Esophagus muscularis mucosa (tissue), 4 donors: ENCODE results near the gene CABLES1. TPM values are rescaled to one million over a fixed set of nuclear protein-coding genes. Genes with fewer than 3 reads are reported as not detected.
"Not testable (repeated sequence)": the region's sequence is repeated elsewhere in the genome, so short reads cannot be mapped to it uniquely, and the experiment has no call there.

Source experiments
- DNase-seq: peaks from one replicate; pipeline ENCODE4 v3.0.0-alpha.2; 2017; ENCODE audit errors: extremely low spot score
- H3K27ac ChIP-seq, 4 donors: fragments of 200-600 bp; sonication (generic); replicated peaks in 1 of 4; 1 replicate in 3 of 4; 2 replicates in 1 of 4; pipeline ENCODE4 v1.5.1; 2016 to 2019; ENCODE audit warnings: mild to moderate bottlenecking in 1 of 4
- H3K27me3 ChIP-seq, 4 donors: fragments of 200-600 bp; sonication (generic); one replicate each; pipeline versions ENCODE4 v1.5.1 to v1.6.0; 2016 to 2019
- H3K36me3 ChIP-seq, 4 donors: fragments of 200-600 bp; sonication (generic); one replicate each; pipeline ENCODE4 v1.5.1; 2016 to 2019
- H3K4me1 ChIP-seq, 4 donors: fragments of 200-600 bp; sonication (generic); one replicate each; pipeline ENCODE4 v1.5.1; 2016 to 2019
- H3K4me3 ChIP-seq, 4 donors: fragments of 200-600 bp; sonication (generic); 1 replicate in 2 of 4; 2 replicates in 2 of 4; pipeline ENCODE4 v1.5.1; 2016 to 2019; ENCODE audit warnings: mild to moderate bottlenecking in 4 of 4, moderate library complexity in 1 of 4
- H3K9me3 ChIP-seq, 4 donors: fragments of 200-600 bp; sonication (generic); 1 replicate in 3 of 4; 2 replicates in 1 of 4; pipeline ENCODE4 v1.5.1; 2016 to 2019
- EP300 ChIP-seq: sonication (generic); formaldehyde crosslinking; IDR thresholded peaks from one replicate; pipeline ENCODE4 v1.6.1; 2017; ENCODE audit warnings: antibody characterized with exemption
- POLR2A ChIP-seq: fragments of 450-650 bp; IDR thresholded peaks from one replicate; pipeline ENCODE4 v1.6.1; 2017; ENCODE audit warnings: antibody characterized with exemption, moderate library complexity, mild to moderate bottlenecking, low read depth
- POLR2AphosphoS5 ChIP-seq, 2 donors: sonication (generic); formaldehyde crosslinking; IDR thresholded peaks; one replicate each; pipeline ENCODE4 v1.6.1; 2017; ENCODE audit warnings: antibody characterized with exemption in 2 of 2
- WGBS: methylation state at CpG from one replicate; pipeline ENCODE4 v1.1.5; 2018; 5-methylcytosine and 5-hydroxymethylcytosine counted together
- intact Hi-C: fragments of 100-400 bp; cut with DNase I; formaldehyde crosslinking; loops from one replicate; pipeline ENCODE4 v1.15.1; 2023
- total RNA-seq, 4 donors: library from RNA; depleted of rRNA; stranded (reverse); fragments of >200 nt; gene quantifications; one replicate each; pipeline versions ENCODE4 v1.1.0 to v1.2.1, GENCODE V29; 2016
- TF ChIP-seq, protein P1 (sequence below), 3 experiments: fragments of 200-600 bp in 2 of 3; fragments of 450-650 bp in 1 of 3; sonication (generic) in 2 of 3; IDR thresholded peaks; one replicate each; pipeline ENCODE4 v1.5.1; 2017 to 2019; ENCODE audit warnings: antibody characterized with exemption in 3 of 3, mild to moderate bottlenecking in 2 of 3, moderate library complexity in 1 of 3

Gene CABLES1
- total RNA-seq, 4 donors from 2014 or later: 3.8 to 8.3 (median 6.4) TPM

DNA sequence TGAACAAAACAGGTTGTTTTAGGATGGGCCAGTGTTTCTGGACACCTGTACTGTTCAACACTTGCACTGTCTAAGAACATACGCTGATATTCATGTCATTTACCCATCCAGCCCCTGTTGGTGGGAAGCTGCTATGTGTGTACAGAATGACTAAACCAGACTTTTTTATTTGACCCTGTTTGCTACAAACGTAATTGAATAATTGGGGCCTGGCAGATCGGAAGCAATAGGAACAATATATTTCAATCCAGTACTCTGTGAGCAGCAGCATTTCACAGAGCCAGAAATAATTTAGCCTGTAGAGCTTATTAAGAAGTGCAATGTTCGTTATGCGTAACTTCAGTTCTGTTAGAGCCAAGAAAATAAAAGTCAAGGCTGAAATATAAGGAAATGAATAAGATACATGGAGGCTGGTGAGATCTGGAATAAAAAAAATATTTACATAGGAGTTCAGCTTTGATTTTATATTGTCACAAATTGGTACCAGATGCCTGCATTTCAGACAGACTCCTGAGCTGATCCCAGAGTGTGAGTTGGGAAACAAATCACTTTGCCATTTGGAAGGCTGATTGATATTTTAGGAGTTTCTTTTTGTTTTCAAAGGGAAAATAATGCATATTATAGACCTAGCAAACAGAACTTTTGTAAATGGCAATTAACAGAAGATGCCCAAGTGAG is 19.7 kb downstream of the CABLES1 start:
- Histone ChIP-seq H3K4me3 (no peak overlapping the region), H3K36me3 (no peaks in the 10 kb centered on the region), H3K4me1 (peaks cover 0 to 15% (median 5%) of the 10 kb centered on the region in 4 donors), H3K27me3 (no peaks in the 10 kb centered on the region), H3K9me3 (no peaks in the 10 kb centered on the region), H3K27ac (no peak overlapping the region)
- no peak for TF ChIP-seq EP300
- TF ChIP-seq, protein P1, sequence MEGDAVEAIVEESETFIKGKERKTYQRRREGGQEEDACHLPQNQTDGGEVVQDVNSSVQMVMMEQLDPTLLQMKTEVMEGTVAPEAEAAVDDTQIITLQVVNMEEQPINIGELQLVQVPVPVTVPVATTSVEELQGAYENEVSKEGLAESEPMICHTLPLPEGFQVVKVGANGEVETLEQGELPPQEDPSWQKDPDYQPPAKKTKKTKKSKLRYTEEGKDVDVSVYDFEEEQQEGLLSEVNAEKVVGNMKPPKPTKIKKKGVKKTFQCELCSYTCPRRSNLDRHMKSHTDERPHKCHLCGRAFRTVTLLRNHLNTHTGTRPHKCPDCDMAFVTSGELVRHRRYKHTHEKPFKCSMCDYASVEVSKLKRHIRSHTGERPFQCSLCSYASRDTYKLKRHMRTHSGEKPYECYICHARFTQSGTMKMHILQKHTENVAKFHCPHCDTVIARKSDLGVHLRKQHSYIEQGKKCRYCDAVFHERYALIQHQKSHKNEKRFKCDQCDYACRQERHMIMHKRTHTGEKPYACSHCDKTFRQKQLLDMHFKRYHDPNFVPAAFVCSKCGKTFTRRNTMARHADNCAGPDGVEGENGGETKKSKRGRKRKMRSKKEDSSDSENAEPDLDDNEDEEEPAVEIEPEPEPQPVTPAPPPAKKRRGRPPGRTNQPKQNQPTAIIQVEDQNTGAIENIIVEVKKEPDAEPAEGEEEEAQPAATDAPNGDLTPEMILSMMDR (IDR thresholded peaks at IDR 0.05): no peak
- TF ChIP-seq POLR2AphosphoS5 (IDR thresholded peaks at IDR 0.05): no peak
- no peak for TF ChIP-seq POLR2A
- WGBS: 84% methylated on average over 5 of the region's 5 CpGs
- intact Hi-C loops: no loop called here
- no peak for DNase-seq

DNA sequence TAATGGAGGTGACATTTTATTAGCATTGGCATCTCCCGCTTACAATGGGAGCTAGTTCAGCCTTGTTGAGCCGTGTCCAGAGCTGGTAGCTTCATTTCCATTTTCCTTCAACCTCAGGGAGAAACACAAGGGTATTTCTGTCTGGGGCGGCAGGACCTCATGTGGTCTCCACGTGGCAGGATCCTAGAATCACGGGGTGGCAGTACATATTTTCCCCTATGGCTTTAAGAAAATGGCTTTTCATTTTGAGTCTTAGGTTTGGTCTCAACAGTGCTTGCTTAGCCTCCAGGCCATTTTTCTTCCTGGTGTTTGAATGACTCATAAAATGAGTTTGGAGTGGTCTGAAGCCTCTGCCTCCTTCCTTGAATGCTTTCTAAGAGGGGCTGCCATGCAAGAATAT is 20.3 kb downstream of the CABLES1 start:
- intact Hi-C loops: no loop called here
- no peaks in the 10 kb centered on the region for H3K36me3 ChIP-seq
- H3K9me3 ChIP-seq: no peaks in the 10 kb centered on the region
- no peaks in the 10 kb centered on the region for H3K27me3 ChIP-seq
- no peak for TF ChIP-seq EP300
- no peak for TF ChIP-seq POLR2AphosphoS5 (IDR thresholded peaks at IDR 0.05)
- no peak for TF ChIP-seq POLR2A
- TF ChIP-seq, protein P1 (IDR thresholded peaks at IDR 0.05): no peak
- WGBS: 76% methylated on average over 5 of the region's 5 CpGs
- H3K4me1 ChIP-seq: peaks cover 0 to 15% (median 5%) of the 10 kb centered on the region in 4 donors
- H3K27ac ChIP-seq: no peak overlapping the region
- no peak overlapping the region for H3K4me3 ChIP-seq
- no peak for DNase-seq

DNA sequence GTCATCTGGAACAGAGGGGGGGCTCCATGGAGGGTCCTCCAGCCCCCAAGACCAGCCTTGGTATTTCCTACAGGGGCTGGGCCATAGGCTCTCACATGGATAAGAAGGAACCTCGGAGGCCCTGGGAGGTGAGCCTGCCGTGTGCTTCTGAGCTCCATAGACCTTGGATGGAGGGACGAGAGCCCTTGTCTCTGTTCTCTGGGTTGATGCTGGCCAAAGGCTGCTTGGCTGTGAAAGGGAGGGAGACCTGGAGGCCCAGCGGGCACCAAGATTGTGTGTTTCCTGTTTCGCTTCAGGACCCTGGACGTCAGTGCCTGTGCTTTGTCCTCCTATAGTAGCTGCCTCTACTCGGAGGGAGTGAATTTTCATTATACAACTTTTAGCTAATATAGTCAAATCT is 20.8 kb downstream of the CABLES1 start:
- Histone ChIP-seq H3K36me3 (no peaks in the 10 kb centered on the region), H3K27ac (no peak overlapping the region), H3K4me3 (no peak overlapping the region), H3K4me1 (peaks cover 0 to 15% (median 5%) of the 10 kb centered on the region in 4 donors), H3K27me3 (no peaks in the 10 kb centered on the region), H3K9me3 (no peaks in the 10 kb centered on the region)
- TF ChIP-seq POLR2AphosphoS5 (IDR thresholded peaks at IDR 0.05) (no peak), EP300 (no peak), POLR2A (no peak)
- TF ChIP-seq, protein P1 (IDR thresholded peaks at IDR 0.05): no peak
- intact Hi-C loops: no loop called here
- no peak for DNase-seq
- 95% methylated on average over 7 of the region's 7 CpGs for WGBS

DNA sequence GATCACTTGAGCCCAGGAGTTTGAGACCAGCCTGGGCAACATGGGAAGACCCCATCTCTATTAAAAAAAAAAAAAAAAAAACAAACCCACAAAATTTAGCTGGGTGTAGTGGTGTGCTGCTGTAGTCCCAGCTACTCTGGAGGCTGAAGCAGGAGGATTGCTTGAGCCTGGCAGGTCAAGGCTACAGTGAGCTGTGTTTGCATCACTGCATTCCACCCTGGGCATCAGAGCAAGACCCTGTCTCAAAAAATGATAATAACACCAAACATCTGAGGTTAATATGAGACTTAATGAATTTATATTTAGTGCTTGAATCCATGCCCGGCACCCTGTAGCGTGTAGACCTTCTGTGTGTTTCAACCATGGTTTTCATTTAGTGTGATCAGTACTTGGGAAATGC is 22.8 kb downstream of the CABLES1 start:
- WGBS: 100% methylated on average over 2 of the region's 2 CpGs
- intact Hi-C loops: no loop called here
- H3K9me3 ChIP-seq: no peaks in the 10 kb centered on the region
- TF ChIP-seq POLR2A (no peak), POLR2AphosphoS5 (IDR thresholded peaks at IDR 0.05) (no peak), EP300 (no peak)
- TF ChIP-seq, protein P1 (IDR thresholded peaks at IDR 0.05): no peak
- H3K4me3 ChIP-seq: no peak overlapping the region
- peaks cover 0 to 15% (median 5%) of the 10 kb centered on the region in 4 donors for H3K4me1 ChIP-seq
- no peaks in the 10 kb centered on the region for H3K36me3 ChIP-seq
- DNase-seq: no peak
- H3K27ac ChIP-seq: no peak overlapping the region
- no peaks in the 10 kb centered on the region for H3K27me3 ChIP-seq

DNA sequence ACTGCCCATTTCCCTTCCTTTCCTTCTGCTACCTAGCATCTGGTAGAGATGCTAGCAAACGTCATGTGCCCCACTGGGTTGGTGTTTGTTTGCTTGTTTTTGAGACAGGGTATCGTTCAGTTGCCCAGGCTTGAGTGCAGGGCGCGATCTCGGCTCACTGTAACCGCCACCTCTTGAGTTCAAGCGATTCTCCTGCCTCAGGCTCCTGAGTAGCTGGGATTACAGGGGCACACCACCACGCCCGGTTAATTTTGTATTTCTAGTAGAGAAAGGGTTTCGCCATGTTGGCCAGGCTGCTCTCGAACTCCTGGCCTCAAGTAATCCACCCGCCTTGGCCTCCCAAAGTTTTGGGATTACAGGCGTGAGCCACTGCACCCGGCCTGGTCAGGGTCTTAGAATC is 23.6 kb downstream of the CABLES1 start:
- DNase-seq, H3K9me3 ChIP-seq, H3K4me3 ChIP-seq, H3K36me3 ChIP-seq, H3K27ac ChIP-seq, H3K27me3 ChIP-seq, intact Hi-C loops: not testable (repeated sequence)
- WGBS: 88% methylated on average over 14 of the region's 14 CpGs
- H3K4me1 ChIP-seq: peaks cover 0 to 15% (median 5%) of the 10 kb centered on the region in 4 donors
